GM21786 (cell line): ENCODE results near the gene CDS1.
"Not testable (repeated sequence)": the region's sequence is repeated elsewhere in the genome, so short reads cannot be mapped to it uniquely, and the experiment has no call there.

Experiments used
- ATAC-seq: cut with Tn5 transposase; IDR thresholded peaks from one replicate; pipeline ENCODE4 v1.9.1; 2021; ENCODE audit not compliant: unreplicated experiment

Gene CDS1

GRCh38 chr4:84606645-84607044, 23.7 kb downstream of the CDS1 start:
- no peak for ATAC-seq

- no peak for ATAC-seq
These were observed 28.6 kb downstream of the CDS1 start for GRCh38 chr4:84611531-84611930.

GRCh38 chr4:84614891-84615290, 32.0 kb downstream of the CDS1 start:
- ATAC-seq, result no peak

GRCh38 chr4:84615355-84615754, 32.4 kb downstream of the CDS1 start:
- no peak for ATAC-seq

GRCh38 chr4:84622959-84623358, 40.0 kb downstream of the CDS1 start:
- no peak for ATAC-seq

- ATAC-seq, result no peak
These were observed 40.7 kb downstream of the CDS1 start for GRCh38 chr4:84623661-84624060.

- ATAC-seq, result no peak
These were observed 43.7 kb downstream of the CDS1 start for GRCh38 chr4:84626673-84627072.

GRCh38 chr4:84631573-84631972, 48.6 kb downstream of the CDS1 start:
- ATAC-seq, result no peak

GRCh38 chr4:84632092-84632491, 49.2 kb downstream of the CDS1 start:
- no peak for ATAC-seq

GRCh38 chr4:84634961-84635360, 52.0 kb downstream of the CDS1 start:
- ATAC-seq, result no peak

- ATAC-seq, result no peak
These were observed 55.2 kb downstream of the CDS1 start for GRCh38 chr4:84638092-84638491.

GRCh38 chr4:84639145-84639544, 56.2 kb downstream of the CDS1 start:
- no peak for ATAC-seq

GRCh38 chr4:84644087-84644486, 61.2 kb downstream of the CDS1 start:
- no peak for ATAC-seq

GRCh38 chr4:84647312-84647884, 64.5 kb downstream of the CDS1 start:
- no peak for ATAC-seq

- no peak for ATAC-seq
These were observed 65.3 kb downstream of the CDS1 start for GRCh38 chr4:84648178-84648577.

GRCh38 chr4:84648863-84649647, 66.1 kb downstream of the CDS1 start:
- ATAC-seq, result no peak

- no peak for ATAC-seq
These were observed 68.6 kb downstream of the CDS1 start for GRCh38 chr4:84651499-84651898.

GRCh38 chr4:84652478-84652877, 69.6 kb downstream of the CDS1 start:
- ATAC-seq, result no peak

GRCh38 chr4:84660606-84661005, 77.7 kb downstream of the CDS1 start:
- no peak for ATAC-seq

GRCh38 chr4:84661191-84661939, 78.4 kb downstream of the CDS1 start:
- ATAC-seq, result no peak

- not testable (repeated sequence) for ATAC-seq
These were observed 81.8 kb downstream of the CDS1 start for GRCh38 chr4:84664767-84665166.

- no peak for ATAC-seq
These were observed 83.5 kb downstream of the CDS1 start for GRCh38 chr4:84666439-84666838.
